NCI-H1417 treated with DMSO at 0.1 percent for 48 hours (cell line): Measurements from ENCODE around the gene SIAE.

Source experiments
- DNase-seq: peaks from one replicate; lab custom pipeline; 2025; lab: John Stamatoyannopoulos, UW

SIAE gene

GRCh38 chr11:124662106-124662505 is 11.4 kb downstream of the SIAE start:
- DNase-seq = no peak

DNA sequence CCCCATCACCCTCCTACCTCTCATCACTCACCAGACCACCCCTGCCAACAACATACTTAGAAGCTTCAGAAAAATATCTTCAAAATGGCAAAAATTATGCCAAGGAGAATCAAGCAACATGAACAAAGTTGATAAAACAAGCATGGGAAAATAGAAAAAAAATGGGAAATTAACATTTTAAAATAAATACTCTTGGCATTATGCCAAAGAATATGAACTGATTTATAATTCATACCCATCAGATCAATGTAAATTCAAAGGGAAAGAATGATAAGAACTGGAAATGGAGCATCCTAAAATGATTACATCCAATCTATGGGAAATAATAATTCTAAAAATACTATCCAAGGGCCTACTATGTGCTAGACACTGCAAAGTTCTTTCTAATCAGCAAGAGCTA is 12.0 kb downstream of the SIAE start:
- DNase-seq = no peak

- DNase-seq = no peak
These were observed 14.6 kb downstream of the SIAE start for GRCh38 chr11:124658986-124659385.

- no peak for DNase-seq
These were observed 15.0 kb downstream of the SIAE start for GRCh38 chr11:124658501-124658900.

DNA sequence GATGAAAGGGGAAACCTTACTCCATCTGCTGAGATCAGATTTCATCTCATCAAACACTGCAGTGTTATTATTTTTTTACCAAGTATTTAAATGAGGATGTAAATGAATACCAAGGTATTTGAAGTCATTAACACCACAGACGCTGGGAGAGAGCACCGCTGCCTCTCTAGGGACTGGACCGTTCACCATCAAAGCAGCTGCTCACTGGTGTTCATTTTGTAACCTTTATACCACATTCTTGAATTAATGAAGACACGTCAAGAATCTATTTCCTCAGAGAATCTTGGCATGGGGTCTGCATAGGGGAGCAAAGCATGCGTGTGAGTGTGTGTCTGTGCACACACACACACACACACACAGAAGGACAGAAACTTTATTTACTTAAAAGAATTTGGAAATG is 15.6 kb downstream of the SIAE start:
- no peak for DNase-seq

DNA sequence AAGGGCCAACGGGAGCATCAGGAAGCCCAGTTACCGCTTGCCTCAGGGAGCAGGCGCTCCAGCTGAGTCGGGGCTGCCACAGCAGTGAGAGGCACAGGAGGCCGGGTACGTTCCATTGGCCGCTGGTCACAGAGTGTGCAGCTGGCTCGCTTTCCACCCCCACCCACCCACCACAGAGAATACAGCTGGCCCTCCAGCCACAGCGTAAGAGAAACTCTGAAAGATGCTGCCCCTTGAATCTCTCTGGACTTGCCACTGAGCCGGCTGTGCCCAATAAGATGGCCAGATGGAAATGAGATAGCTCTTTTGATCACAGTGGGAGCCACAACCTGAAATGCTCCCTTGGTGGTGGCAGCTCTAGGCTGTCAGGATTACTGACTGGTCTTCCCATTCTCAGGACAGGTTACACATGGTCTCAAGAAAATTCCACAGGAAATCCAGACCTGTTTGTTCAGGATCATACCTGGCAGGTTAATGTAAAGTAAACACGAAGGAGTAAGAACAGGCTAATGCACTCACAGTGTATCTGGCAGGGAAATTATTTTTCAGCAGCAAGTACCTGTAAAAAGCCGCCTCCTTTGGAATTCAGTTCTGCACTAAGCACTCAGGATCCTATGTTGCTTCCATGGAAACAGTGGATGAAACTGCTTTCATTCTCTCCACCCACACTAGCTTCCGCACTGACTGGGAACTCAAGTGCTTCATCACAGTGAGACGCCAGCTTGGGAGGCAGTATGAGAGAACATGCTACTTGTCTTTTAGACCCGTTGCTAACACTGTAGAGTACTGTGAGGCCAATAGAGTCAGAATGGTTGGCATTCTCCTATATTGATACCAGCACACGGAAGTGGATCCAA is 16.5 kb downstream of the SIAE start:
- peak; percentile 52 for DNase-seq

- DNase-seq = no peak
These were observed 24.9 kb downstream of the SIAE start for GRCh38 chr11:124648610-124649009.

DNA sequence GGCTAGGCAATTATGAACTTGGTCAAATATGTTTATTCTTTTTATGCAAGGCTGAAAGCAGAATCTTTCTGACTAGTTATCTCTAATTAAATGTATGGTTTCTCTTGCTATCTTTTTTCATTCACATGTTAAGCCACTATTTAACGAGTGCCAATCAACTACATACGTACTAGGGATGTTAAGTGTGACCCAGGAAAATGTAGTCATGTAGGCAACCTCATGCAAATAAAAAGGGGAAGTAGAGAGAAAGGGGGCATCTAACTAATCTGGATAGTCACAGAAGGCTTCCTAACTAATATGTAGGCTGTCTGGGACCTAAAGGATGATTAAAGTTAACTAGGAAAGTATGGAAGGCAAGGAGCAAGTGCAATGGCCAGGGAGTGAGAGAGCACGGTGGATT is 27.4 kb downstream of the SIAE start:
- DNase-seq = no peak

- peak; percentile 28 for DNase-seq
These were observed 28.9 kb downstream of the SIAE start for GRCh38 chr11:124644426-124645280.

DNA sequence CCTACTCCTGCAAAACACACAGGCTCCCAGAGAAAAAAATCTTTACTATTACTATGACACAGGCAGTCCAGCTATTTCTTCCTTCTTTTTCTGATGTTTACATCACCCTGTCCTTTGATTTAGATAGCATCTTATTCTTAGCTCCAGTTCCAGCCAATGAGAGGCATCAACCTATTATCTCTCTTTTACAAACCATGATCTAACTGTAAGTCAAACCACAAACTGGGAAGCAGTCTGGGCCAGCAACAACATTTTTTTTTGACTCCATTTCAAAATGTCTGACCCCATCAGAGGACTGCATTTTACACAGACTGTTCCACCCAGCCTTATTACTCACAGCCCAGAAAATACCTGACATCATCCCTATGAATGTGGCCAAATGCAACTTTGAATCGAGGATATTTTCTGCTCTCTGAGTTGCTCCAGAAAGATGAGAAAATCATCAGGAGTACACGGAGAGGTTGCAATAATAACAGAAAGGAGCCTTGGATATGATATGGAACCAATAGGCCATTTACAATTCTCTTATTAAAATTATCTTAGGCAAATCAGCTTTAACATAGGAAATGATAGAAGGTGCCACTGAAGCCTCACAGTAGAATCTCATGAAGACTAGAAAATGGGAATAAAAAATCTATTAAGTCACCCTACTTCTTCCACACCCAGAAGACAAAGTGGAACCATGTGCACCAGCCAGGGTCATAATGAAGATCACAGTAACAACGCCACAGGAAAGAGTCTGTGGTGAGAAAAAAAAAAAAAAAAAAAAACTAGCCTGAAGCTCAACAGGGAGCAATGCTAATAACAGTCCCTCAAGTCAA is 29.7 kb downstream of the SIAE start:
- no peak for DNase-seq

GRCh38 chr11:124643042-124643604 is 30.4 kb downstream of the SIAE start:
- no peak for DNase-seq

GRCh38 chr11:124642628-124643027 is 30.9 kb downstream of the SIAE start:
- DNase-seq = no peak

GRCh38 chr11:124640666-124641065 is 32.9 kb downstream of the SIAE start:
- no peak for DNase-seq

- no peak for DNase-seq
These were observed 34.4 kb downstream of the SIAE start for GRCh38 chr11:124639186-124639585.

DNA sequence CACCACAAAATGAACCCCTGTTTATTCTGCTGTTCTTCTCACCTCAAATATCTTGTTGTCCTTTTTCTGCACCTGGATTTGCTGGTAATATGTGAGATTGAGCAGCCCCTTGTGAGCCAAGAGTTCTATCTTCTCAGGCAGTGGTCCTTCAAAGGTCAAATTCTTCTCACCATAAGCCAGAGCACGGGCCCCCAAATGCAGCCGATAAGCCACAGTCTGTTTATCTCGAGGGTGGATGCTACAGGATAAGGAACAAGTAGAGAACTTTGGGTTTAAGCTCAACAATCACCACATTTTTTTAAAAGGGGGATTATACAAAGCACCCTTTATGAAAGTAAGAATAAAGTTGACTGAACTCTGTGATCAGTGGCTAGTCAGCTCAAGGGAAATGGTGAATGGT is 35.0 kb downstream of the SIAE start:
- DNase-seq = no peak

DNA sequence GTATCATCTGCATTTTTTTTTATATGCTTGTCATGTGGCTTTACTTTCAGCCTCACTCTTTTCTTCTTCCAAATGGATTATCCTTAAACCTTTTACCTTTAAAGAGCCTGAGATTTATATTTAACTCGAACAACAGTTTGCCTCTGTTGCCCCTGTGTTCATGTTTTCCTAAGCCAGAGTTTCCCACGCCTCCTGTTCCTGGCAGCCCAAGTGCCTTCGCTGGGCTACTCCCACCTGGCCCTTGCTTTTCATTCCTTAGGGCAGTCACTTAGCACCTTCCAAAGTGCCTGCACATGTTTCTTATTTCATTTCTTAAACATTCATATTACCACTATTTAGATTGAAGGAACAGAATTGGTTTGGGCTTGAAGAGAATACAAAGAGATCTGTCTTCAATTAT is 37.6 kb downstream of the SIAE start:
- no peak for DNase-seq

- DNase-seq = no peak
These were observed 40.2 kb downstream of the SIAE start for GRCh38 chr11:124633355-124633754.

DNA sequence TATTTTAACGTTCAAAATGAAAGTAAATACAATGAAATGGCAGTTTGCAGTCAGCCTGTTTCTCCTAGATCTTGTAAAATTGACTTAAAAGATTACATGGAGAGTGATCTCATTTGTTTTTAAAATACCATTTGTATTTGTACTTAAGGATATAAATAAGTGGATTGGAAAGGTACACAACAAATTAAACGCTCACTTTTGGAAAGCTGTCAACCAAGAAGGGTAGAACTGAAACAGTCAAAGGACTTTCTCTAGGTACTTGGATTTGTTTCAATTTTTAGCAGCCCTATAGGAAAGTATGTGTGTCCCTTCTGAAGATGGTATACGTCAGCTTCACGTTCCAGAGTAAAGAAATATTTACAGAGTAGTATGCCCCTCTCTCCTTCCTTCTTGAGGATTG is 43.6 kb downstream of the SIAE start:
- DNase-seq = no peak

- no peak for DNase-seq
These were observed 46.0 kb downstream of the SIAE start for GRCh38 chr11:124627546-124627945.

DNA sequence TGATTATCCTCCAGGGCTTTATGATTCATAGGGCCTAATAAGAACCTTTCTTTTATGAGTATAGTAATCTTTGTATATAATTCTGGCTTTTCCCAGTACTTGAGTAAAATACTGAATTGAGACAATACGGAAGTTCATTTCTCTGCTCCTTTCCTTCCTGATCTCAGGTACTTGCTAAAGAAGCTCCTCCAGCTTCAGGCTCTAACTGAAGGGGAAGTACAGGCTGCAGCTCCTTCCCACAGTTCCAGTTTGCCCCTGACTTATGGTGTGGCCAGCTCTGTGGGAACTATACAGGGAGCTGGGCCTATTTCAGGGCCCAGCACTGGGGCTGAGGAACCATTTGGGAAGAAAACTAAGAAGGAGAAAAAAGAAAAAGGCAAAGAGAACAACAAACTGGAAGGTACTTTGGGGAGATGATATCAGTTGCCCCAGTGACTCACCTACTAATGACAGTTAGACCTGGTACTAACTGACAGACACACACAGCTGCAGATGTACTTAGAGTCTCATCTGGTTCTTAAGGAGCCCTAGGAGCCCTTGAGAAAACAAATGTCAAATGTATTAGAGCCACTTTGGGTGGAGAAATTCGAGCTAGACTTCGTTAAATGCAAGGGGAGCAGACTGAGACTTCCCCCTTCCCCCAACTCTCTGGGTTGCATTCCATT is 47.9 kb downstream of the SIAE start:
- no peak for DNase-seq

GRCh38 chr11:124623861-124624525 is 49.5 kb downstream of the SIAE start:
- DNase-seq = no peak
